Heart left ventricle (tissue), 16 donors: ENCODE measurements around the gene STRADA. TPM values are rescaled to one million over a fixed set of nuclear protein-coding genes. Genes with fewer than 3 reads are reported as not detected.

ENCODE experiments used
- ATAC-seq, 4 donors: fragments of 200-7000 bp; cut with Tn5 transposase; one replicate each; pipeline ENCODE4 v1.9.1; 2020 to 2022; ENCODE audit warnings: moderate library complexity in 4 of 4, mild to moderate bottlenecking in 3 of 4, moderate number of reproducible peaks in 1 of 4
- DNase-seq, 5 donors: peaks; one replicate each; pipeline ENCODE4 v3.0.0-alpha.2; 2020
- H3K27ac ChIP-seq, 12 donors: fragments of 200-600 bp; sonication (generic) in 4 of 12; one replicate each; pipeline versions ENCODE4 v1.5.0 to v1.8.0; 2016 to 2022; ENCODE audit warnings: mild to moderate bottlenecking in 2 of 12
- H3K27me3 ChIP-seq, 9 donors: fragments of 200-600 bp; sonication (generic) in 2 of 9; one replicate each; pipeline versions ENCODE4 v1.5.1 to v1.8.0; 2016 to 2022; ENCODE audit warnings: mild to moderate bottlenecking in 3 of 9
- H3K36me3 ChIP-seq, 9 donors: fragments of 200-600 bp; sonication (generic) in 2 of 9; one replicate each; pipeline versions ENCODE4 v1.5.0 to v1.8.0; 2018 to 2022; ENCODE audit warnings: mild to moderate bottlenecking in 2 of 9
- H3K4me1 ChIP-seq, 12 donors: fragments of 200-600 bp; sonication (generic) in 4 of 12; one replicate each; pipeline versions ENCODE4 v1.5.0 to v1.8.0; 2016 to 2022; ENCODE audit warnings: mild to moderate bottlenecking in 3 of 12
- H3K4me3 ChIP-seq, 12 donors: fragments of 200-600 bp; sonication (generic) in 4 of 12; one replicate each; pipeline versions ENCODE4 v1.5.0 to v1.8.0; 2017 to 2022; ENCODE audit warnings: mild to moderate bottlenecking in 9 of 12, moderate library complexity in 4 of 12
- H3K9me3 ChIP-seq, 12 donors: fragments of 200-600 bp; sonication (generic) in 4 of 12; one replicate each; pipeline versions ENCODE4 v1.5.0 to v1.8.0; 2016 to 2022; ENCODE audit warnings: mild to moderate bottlenecking in 1 of 12
- CTCF ChIP-seq, 12 donors: fragments of 200-600 bp; sonication (generic) in 4 of 12; IDR thresholded peaks; one replicate each; pipeline versions ENCODE4 v1.5.0 to v1.8.0; 2018 to 2022; ENCODE audit warnings: antibody characterized with exemption in 12 of 12, mild to moderate bottlenecking in 5 of 12
- POLR2A ChIP-seq, 2 donors: fragments of 450-650 bp; IDR thresholded peaks; one replicate each; pipeline ENCODE4 v1.6.1; 2017; ENCODE audit warnings: antibody characterized with exemption in 2 of 2, mild to moderate bottlenecking in 2 of 2, moderate library complexity in 2 of 2
- WGBS, 4 donors: extraction: QIAGEN DNeasy Blood & Tissue Kit in 2 of 4; methylation state at CpG; one replicate each; pipeline versions ENCODE4 v1.1.5 to v1.1.7; 2013 to 2018; 5-methylcytosine and 5-hydroxymethylcytosine counted together
- intact Hi-C, 10 donors: fragments of 100-400 bp; cut with DNase I; formaldehyde crosslinking; loops; one replicate each; pipeline versions ENCODE4 v1.11.1 to v1.14.2; 2022
- polyA plus RNA-seq, 2 donors: library from polyadenylated mRNA; stranded (reverse); fragments of 200-250 nt; gene quantifications; one replicate each; pipeline ENCODE4 v1.2.3, GENCODE V29; 2013
- total RNA-seq, 9 donors: library from RNA; depleted of rRNA in 2 of 9; stranded (reverse); fragments of >200 nt in 2 of 9; fragmentation: NEBNext Ultra II Directional in 3 of 9; extraction: Animal tissue kit (Norgen Biotek cat#: 25700) in 3 of 9; gene quantifications; one replicate each; pipeline versions ENCODE4 v1.1.0 to v1.2.4, GENCODE V29; 2016 to 2023
- donor health status: ischemic (EF 13 %, LVEDD 7.1; RV severe dilation, severe dysfunction).
- donor health status: healthy with polysubstance abuse.
- donor health status: DM: no; HTN: yes; CAD: no.
- donor health status: DM: no; HTN: no; CAD: no.
- donor health status: ischemic (EF 25% LVEDD 6.9; RV normal size, moderate dysfunction).
- donor health status: ischemic (EF 25% LVEDD 5.7; RV mildly dilated, moderate dysfunction).
- donor health status: healthy.
- donor health status: DM: yes; HTN: yes; CAD: no.
- donor health status: ischemic (EF 35%, LVEDD 5.7; RV mildly dilated, moderate dysfunction).
- donor health status: nonischemic (EF 11% LVEDD 7.7; RV severe dilation, severe dysfunction).
- donor health status: DM: yes; HTN: yes; CAD: no.
- donor health status: PGD.
- donor health status: ischemic (EF 29% LVEDD 5.4; RV normal size, mild dysfunction).
- donor health status: nonischemic (EF 23%, LVEDD 6.1; RV moderate dilation, normal function).

STRADA gene
- total and polyA plus RNA-seq, 11 donors, result 10.2 to 26.1 (median 15.4) TPM

DNA sequence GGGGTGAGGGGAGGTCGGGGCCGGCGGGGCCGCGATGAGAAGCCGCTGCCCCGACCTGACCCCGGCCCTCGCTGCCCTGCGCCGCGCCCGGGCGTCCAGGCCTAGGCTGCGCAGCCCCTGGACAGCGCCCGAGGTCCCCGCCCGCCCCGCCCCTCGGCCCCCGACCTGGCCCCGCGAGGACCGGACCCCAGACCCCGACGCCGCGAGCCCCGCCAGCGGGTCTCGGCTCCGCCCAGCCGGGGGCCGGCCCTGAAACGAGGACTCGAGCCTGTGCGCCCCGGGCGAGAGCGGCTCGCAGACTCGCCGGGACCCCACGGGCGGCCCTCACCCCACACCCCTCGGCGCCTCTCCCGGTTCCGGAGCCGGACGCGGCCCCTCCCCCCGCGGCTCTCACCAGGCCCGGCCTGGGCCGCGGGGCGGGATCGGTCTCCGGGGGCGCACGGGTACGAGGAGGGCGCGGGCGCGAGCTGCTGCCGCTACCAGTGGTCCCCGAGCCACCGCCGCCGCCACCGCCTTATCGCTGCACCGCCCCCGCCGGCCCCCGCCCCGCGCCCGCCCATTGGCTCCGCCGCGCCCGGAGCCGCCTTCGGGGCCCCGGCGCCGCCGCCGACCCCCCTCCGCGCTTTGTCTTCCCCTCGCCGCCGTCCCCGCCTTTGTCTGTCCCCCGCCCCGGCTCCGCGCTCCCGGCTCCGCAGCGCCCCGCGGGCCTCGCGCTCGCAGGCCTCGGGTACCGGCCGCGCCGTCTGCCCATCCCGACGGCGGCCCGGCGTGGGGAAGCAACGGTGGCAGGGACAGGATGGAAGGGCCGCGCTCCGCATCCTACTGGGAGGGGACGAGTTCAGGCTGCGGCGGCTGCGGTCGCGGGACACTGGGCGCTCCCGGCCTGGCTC, 41.7 kb downstream of the STRADA start, which contains the start of gene LIMD2:
Gene LIMD2 (minus strand): TSS at position 488 of the 890 bp plus-strand sequence. CDS start 827 bp downstream, outside the sequence.
- TF ChIP-seq POLR2A (IDR thresholded peaks at IDR 0.05) (no peak), CTCF (IDR thresholded peaks at IDR 0.05) (no peak)
- 1% methylated on average over 19 to 133 of the region's 133 CpGs for WGBS, 4 donors
- no peaks in the 10 kb centered on the region for H3K9me3 ChIP-seq
- peak within 1 kb of the TSS; percentile 38 to 76 (median 63) for H3K4me3 ChIP-seq
- H3K4me1 ChIP-seq, result peaks cover 0 to 60% (median 22%) of the 10 kb centered on the region in 12 donors
- H3K36me3 ChIP-seq, result peaks cover 0 to 40% (median 29%) of the 10 kb centered on the region in 9 donors
- intact Hi-C loops, result loop anchor here in 5 of 10 donors (2.0 to 10.0 kb wide), 6 partner anchors 41 to 78 kb away; partner anchors contain the start of genes MAP3K3 (in 2 of the 5) and STRADA (in 2 of the 5)
- H3K27me3 ChIP-seq, result no peaks in the 10 kb centered on the region
- ATAC-seq, result peak in 2 of 4 donors; percentile 2 to 7
- peak; percentile 61 to 88 (median 70) for DNase-seq
- H3K27ac ChIP-seq, result peak within 1 kb of the TSS; percentile 45 to 96 (median 72)

DNA sequence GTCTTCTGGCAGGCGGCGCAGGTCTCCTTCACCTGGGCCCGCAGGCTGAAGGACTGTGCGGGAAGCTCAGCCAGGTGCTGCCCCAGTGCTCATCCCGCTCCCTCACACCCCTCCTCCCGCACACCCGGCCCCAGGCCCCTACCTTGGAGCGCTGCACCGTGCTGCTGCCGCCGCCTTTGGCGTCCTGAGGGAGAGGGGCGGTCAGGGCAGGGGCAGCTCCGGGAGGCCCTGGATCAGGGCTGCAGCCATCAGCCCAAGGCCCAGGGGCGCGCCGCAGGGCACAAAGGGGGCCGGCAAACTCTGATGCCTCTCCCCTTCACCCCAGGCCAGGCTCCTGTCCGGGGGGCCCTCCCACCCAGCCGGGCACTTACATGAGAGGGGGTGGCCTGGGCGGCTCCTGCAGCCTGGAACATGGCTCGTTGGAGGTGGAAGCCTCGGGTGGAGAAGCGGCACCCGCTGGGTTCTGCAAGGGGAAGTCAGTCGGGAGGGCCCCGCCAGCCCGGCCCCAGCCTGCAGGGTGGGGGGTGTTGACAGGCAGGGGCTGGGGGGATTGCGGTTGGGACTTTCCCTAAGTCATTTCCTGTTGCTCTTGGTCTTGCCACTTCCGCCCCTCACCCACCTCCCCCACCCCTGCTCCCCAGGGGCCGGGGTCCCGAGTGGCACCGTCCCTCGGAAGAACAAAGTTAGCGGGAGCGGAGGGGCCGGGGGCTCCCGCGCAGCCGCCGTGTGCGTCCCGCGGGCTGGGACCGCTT, 42.5 kb downstream of the STRADA start:
- Histone ChIP-seq H3K27ac (peak overlapping the region; percentile 32 to 96 (median 64)), H3K27me3 (no peaks in the 10 kb centered on the region), H3K36me3 (peaks cover 0 to 41% (median 33%) of the 10 kb centered on the region in 9 donors), H3K9me3 (no peaks in the 10 kb centered on the region), H3K4me1 (peaks cover 0 to 60% (median 22%) of the 10 kb centered on the region in 12 donors), H3K4me3 (peak overlapping the region; percentile 38 to 76 (median 63))
- ATAC-seq (peak in 3 of 4 donors; percentile 6 to 20 (median 14)), DNase-seq (peak; percentile 66 to 86 (median 69))
- TF ChIP-seq CTCF (IDR thresholded peaks at IDR 0.05) (no peak), POLR2A (IDR thresholded peaks at IDR 0.05) (no peak)
- intact Hi-C loops, result loop anchor here in 3 of 10 donors (5.0 to 10.0 kb wide), 3 partner anchors 64 to 74 kb away; partner anchors contain the start of gene MAP3K3 (in 1 of the 3)
- WGBS, 4 donors, result 11 to 27% (median 21%) methylated on average over 18 to 45 of the region's 45 CpGs

GRCh38 chr17:63698381-63698885, 43.2 kb downstream of the STRADA start:
- Histone ChIP-seq H3K27ac (peak overlapping the region in 9 of 12 donors; percentile 42 to 96 (median 68)), H3K4me1 (peaks cover 0 to 60% (median 22%) of the 10 kb centered on the region in 12 donors)
- TF ChIP-seq POLR2A (IDR thresholded peaks at IDR 0.05) (no peak), CTCF (IDR thresholded peaks at IDR 0.05) (no peak)

More at GRCh38 chr17:63698381-63698885, 43.2 kb downstream of the STRADA start:
- H3K9me3 ChIP-seq, result no peaks in the 10 kb centered on the region
- no peaks in the 10 kb centered on the region for H3K27me3 ChIP-seq
- intact Hi-C loops, result loop anchor here in 3 of 10 donors (5.0 to 10.0 kb wide), 3 partner anchors 64 to 74 kb away; partner anchors contain the start of gene MAP3K3 (in 1 of the 3)
- no peak for DNase-seq
- no peak for ATAC-seq
- H3K36me3 ChIP-seq, result peaks cover 0 to 41% (median 33%) of the 10 kb centered on the region in 9 donors
- H3K4me3 ChIP-seq, result peak overlapping the region in 10 of 12 donors; percentile 43 to 76 (median 64)
- 59 to 79% (median 65%) methylated on average over 10 to 24 of the region's 24 CpGs for WGBS, 4 donors
